Esophagus squamous epithelium (tissue), 4 donors: ENCODE data around the gene GPC6.

Experiments
- CTCF ChIP-seq, 6 experiments: fragments of 450-650 bp in 4 of 6; fragments of 200-600 bp in 2 of 6; sonication (generic) in 2 of 6; IDR thresholded peaks; one replicate each; pipeline ENCODE4 v1.5.1; 2016 to 2019; ENCODE audit warnings: antibody characterized with exemption in 6 of 6, mild to moderate bottlenecking in 4 of 6, moderate library complexity in 4 of 6
- POLR2A ChIP-seq, 4 donors: fragments of 450-650 bp; IDR thresholded peaks; one replicate each; pipeline ENCODE4 v1.6.1; 2017; ENCODE audit warnings: antibody characterized with exemption in 4 of 4, mild to moderate bottlenecking in 4 of 4, moderate library complexity in 3 of 4

- no peak for TF ChIP-seq CTCF (IDR thresholded peaks at IDR 0.05)
- no peak for TF ChIP-seq POLR2A (IDR thresholded peaks at IDR 0.05)
Observed at GRCh38 chr13:94160875-94161274, 934.3 kb downstream of the GPC6 start.
